GM12801 (cell line): ENCODE measurements around the gene GRIK2.

Experiments
- CTCF ChIP-seq: IDR thresholded peaks from one replicate; pipeline ENCODE4 v1.5.1; 2011; ENCODE audit warnings: control low read depth; ENCODE audit not compliant: insufficient read length; ENCODE audit errors: extremely low read depth

The GRIK2 gene

GRCh38 chr6:101422811-101423210 lies 29.3 kb downstream of the GRIK2 start:
- TF ChIP-seq CTCF = no peak

GRCh38 chr6:101429270-101429669 lies 35.8 kb downstream of the GRIK2 start:
- TF ChIP-seq CTCF = no peak

GRCh38 chr6:101429845-101430244 lies 36.3 kb downstream of the GRIK2 start:
- TF ChIP-seq CTCF = no peak

GRCh38 chr6:101433141-101433540 lies 39.6 kb downstream of the GRIK2 start:
- TF ChIP-seq CTCF = no peak

GRCh38 chr6:101434601-101435000 lies 41.1 kb downstream of the GRIK2 start:
- TF ChIP-seq CTCF = no peak

- no peak for TF ChIP-seq CTCF
Measured at GRCh38 chr6:101435038-101435437, 41.5 kb downstream of the GRIK2 start.

- TF ChIP-seq CTCF = no peak
Measured at GRCh38 chr6:101439790-101440189, 46.3 kb downstream of the GRIK2 start.

GRCh38 chr6:101443315-101443714 lies 49.8 kb downstream of the GRIK2 start:
- TF ChIP-seq CTCF = no peak
